22Rv1 (cell line): Measurements from ENCODE around the gene FAM53C.

ENCODE experiments used
- ZFX ChIP-seq: fragments of 450-650 bp; IDR thresholded peaks from 2 replicates; pipeline ENCODE4 v1.6.1; 2017; ENCODE audit warnings: antibody characterized with exemption, borderline replicate concordance
- TF ChIP-seq, protein P1 (sequence below): fragments of 450-650 bp; IDR thresholded peaks from 2 replicates; pipeline ENCODE4 v1.5.1; 2017; ENCODE audit warnings: mild to moderate bottlenecking

GRCh38 chr5:138370537-138370936, 32.5 kb downstream of the FAM53C start:
- TF ChIP-seq, protein P1, sequence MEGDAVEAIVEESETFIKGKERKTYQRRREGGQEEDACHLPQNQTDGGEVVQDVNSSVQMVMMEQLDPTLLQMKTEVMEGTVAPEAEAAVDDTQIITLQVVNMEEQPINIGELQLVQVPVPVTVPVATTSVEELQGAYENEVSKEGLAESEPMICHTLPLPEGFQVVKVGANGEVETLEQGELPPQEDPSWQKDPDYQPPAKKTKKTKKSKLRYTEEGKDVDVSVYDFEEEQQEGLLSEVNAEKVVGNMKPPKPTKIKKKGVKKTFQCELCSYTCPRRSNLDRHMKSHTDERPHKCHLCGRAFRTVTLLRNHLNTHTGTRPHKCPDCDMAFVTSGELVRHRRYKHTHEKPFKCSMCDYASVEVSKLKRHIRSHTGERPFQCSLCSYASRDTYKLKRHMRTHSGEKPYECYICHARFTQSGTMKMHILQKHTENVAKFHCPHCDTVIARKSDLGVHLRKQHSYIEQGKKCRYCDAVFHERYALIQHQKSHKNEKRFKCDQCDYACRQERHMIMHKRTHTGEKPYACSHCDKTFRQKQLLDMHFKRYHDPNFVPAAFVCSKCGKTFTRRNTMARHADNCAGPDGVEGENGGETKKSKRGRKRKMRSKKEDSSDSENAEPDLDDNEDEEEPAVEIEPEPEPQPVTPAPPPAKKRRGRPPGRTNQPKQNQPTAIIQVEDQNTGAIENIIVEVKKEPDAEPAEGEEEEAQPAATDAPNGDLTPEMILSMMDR: no peak
- no peak for TF ChIP-seq ZFX
